Right lobe of liver (tissue), 4 donors: Measurements from ENCODE around the gene SELENOI.
"Not testable (repeated sequence)": the region's sequence is repeated elsewhere in the genome, so short reads cannot be mapped to it uniquely, and the experiment has no call there.

ENCODE experiments used
- CTCF ChIP-seq, 4 donors: fragments of 200-600 bp in 3 of 4; fragments of 450-650 bp in 1 of 4; IDR thresholded peaks; one replicate each; pipeline versions ENCODE4 v1.5.1 to v1.8.0; 2016 to 2022; ENCODE audit warnings: antibody characterized with exemption in 4 of 4, mild to moderate bottlenecking in 2 of 4
- POLR2A ChIP-seq: fragments of 450-650 bp; IDR thresholded peaks from one replicate; pipeline ENCODE4 v1.6.1; 2017; ENCODE audit warnings: antibody characterized with exemption, mild to moderate bottlenecking
- donor health status: DM: no; HTN: no; CAD: no.
- donor health status: DM: no; HTN: no; CAD: no.
- donor health status: DM: no; HTN: yes; CAD: no.

GRCh38 chr2:26369664-26370063, 23.7 kb downstream of the SELENOI start:
- not testable (repeated sequence) for TF ChIP-seq POLR2A; CTCF (IDR thresholded peaks at IDR 0.05)
